ENCODE data around the gene TBCEL.

Gene TBCEL

GRCh38 chr11:121066623-121067022, 42.7 kb downstream of the TBCEL start:
- DNase-seq (ENCODE audit: low read depth), result no peak

DNA sequence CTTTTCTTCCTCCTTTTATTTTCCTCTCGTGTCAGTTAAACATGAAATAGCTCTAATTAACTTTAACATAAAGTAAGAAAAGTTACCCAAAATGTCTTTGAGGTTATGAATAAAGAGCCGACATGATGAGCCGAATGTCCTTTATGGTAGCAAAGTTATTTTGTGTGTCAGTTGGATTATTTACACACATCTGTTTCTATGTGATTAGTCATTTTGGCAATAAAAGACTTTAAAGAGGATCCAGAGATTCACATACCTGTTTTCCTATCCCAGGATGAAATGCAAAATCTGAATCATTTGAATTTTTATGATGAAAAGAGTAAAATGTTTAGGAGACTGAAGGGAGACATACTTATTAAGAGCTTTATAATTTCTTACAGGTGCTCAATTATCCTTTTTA, 43.1 kb downstream of the TBCEL start:
- no peak for DNase-seq (ENCODE audit: low read depth)

GRCh38 chr11:121067453-121067852, 43.6 kb downstream of the TBCEL start:
- no peak for DNase-seq (ENCODE audit: low read depth)

DNA sequence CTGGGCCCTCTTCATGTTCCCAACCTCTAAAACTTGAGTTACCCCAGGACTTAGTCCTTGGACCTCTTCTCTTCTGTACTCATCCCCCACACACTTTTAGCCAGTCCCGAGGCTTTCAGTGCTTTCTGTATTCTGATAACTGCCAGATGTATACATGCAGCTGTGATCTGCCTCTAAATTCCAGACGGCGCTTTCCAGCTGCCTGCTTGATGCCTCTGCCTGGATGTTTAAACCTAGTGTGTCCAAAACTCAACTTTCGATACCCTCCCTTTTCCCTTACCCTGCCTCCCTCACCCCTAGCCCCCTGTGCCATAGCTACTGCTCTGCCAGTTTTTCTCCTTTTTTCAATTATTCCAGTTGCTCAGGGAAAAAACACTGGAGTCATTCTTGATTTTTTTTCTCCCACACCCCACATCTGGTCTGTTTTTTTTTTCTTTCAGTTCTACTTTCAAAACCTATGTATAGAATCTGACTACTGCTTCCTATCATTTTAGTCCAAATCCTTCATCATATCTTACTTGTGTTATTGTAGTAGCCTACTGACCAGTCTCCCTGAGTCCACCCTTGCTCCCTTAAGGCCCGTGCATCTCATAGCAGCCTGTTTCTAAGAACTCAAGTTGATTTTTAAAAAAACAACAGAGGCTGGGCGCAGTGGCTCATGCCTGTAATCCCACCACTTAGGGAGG, 44.2 kb downstream of the TBCEL start:
- no peak for DNase-seq (ENCODE audit: low read depth)

DNA sequence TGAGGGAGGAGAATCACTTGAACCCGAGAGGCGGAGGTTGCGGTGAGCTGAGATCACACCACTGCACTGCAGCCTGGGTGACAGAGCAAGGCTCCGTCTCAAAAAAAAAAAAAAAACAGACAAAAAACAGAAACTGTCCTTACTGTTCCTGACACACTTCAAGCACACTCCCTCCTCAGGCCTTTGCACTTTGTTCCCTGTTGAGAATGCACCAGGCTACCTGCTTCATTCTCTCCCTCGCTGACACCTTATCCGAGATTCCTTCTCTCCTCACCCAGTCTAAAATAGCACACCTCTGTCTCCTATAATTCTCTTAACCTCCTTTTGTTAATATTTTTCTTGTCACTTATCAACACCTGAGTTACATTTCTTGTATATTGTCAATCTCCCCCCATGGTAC, 44.9 kb downstream of the TBCEL start:
- DNase-seq (ENCODE audit: low read depth), result no peak

DNA sequence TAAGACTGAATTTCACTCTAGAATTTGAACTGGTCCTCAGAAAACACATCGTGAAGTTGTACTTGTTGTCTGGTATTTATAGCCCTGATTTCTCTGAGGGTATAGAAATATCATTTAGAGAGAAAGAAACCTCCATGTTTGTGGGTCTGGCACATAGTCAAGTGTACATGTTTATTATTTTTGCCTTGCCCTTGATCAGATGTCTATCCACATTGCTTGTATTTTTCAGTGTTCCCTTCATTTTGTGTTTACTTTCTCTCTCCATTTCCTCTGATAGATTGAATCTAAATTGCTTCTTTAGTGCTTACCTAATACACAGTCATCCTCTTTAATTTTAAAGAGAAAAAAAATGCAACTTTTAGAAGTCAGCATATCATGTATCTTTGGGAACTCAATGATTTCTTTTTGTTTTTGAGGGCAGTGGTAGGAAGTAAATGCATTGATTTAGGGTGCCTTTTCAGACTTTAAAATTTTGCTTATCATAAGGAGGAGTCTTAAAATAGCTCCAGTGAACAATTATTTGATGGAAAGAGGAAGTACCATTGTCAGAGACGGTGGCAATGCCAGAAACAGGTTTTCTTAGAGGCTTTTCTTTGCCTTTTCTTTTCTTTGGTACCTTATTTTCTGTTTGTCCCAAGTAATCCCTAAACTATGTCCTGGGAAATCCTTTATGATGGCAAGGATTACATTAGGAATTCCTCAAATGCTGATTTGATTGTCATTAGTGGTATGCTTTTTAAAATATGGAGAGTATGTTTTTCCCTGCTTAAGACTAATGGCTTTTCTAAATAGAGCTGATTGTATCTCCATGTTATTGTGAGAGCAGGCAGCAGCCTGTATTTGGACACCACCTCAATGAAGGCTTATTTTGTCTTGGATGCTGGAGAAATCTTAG, 47.3 kb downstream of the TBCEL start:
- no peak for DNase-seq (ENCODE audit: low read depth)

DNA sequence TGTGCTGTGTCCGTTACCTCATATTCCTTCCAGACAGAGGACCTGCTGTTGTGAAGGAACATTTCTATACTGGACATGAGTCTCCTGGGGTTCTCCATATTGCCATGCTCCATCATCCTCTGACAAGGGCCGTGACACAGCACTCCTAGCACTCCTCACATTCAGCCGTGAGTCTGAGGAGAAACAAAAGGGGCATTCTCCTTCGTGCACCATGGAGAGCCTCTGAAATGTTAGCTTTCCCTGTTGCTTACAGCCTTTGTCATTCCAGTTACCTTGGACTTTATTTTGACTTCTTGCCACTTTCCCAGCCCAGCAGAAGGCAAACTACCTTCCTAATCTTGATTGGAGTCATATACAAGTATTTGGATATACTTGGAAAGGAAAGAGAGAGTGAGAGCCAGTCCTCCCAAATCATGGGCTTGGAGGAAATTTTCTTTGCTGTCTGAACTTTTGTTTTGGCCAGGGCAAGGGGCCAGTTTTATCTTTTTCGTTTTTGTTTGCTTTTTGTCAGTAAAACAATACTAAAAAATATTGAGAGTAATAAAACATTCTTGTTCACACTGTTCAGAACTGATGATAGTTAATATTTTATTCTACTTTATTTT, 48.0 kb downstream of the TBCEL start:
- DNase-seq (ENCODE audit: low read depth), result no peak

- DNase-seq (ENCODE audit: low read depth), result no peak
Observed at GRCh38 chr11:121081321-121081720, 57.4 kb downstream of the TBCEL start.

DNA sequence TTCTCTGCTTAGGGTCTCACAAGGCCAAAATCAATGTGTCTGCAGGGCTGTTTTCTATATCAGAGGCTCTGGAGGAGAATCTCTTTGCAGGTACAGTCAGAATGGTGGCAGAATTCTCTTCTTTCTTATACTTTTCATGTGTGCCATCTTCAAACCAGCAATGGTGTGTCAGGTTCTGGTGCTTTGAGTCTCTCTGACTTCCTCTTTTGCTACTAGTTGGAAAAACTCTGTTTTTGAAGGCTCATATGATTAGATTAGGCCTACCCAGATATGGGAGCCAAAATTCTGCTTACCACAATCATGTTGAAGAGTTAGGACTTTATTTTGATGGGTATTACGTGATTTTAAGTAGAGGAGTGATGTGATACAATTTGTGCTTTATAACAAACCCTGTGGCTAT, 58.3 kb downstream of the TBCEL start:
- no peak for DNase-seq (ENCODE audit: low read depth)

DNA sequence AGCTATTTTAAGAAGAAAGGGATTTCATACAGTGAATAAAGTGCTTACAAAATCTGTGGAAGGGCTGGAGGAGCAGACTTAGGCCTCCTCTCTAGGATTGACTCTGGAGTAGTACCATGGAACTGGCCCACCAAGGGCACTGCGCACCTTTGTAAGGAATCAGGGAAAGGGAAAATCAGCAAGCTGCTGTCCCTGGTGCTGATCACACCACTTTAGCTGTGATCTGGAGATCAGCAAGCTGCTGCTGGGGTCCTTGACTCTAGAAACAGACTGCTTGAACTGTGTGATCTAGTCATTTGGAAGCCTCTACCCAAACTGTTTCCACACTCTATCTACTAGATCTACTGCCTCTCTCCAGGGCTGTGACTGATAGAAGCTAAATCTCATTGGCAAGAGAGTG, 58.8 kb downstream of the TBCEL start:
- no peak for DNase-seq (ENCODE audit: low read depth)

GRCh38 chr11:121086866-121087265, 63.0 kb downstream of the TBCEL start:
- DNase-seq (ENCODE audit: low read depth), result no peak

GRCh38 chr11:121089566-121089965, 65.7 kb downstream of the TBCEL start:
- DNase-seq (ENCODE audit: low read depth), result no peak

- DNase-seq (ENCODE audit: low read depth), result no peak
Observed at GRCh38 chr11:121090145-121090721, 66.3 kb downstream of the TBCEL start.

- DNase-seq (ENCODE audit: low read depth), result no peak
Observed at GRCh38 chr11:121091492-121092152, 67.7 kb downstream of the TBCEL start.

DNA sequence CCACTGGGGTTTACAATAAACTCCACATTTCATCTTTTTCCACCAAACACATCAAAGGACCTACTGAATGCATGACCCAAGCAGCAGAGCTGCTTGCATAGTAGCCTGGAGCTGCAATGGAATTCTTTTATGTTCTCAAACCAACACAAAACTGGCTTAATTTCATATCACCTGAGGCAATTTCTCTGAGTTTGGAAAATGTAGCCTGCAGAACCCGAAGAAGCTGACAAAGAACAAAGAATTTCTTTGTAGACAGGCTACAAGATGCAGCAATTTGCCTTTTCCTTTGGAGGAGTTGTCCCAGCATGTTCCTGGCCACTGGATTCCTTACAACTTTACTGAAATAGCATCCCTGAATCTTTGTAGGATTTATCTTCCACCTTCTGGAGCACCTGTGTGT, 71.7 kb downstream of the TBCEL start:
- DNase-seq (ENCODE audit: low read depth), result no peak

- DNase-seq (ENCODE audit: low read depth), result no peak
Observed at GRCh38 chr11:121099364-121099763, 75.5 kb downstream of the TBCEL start.

- no peak for DNase-seq (ENCODE audit: low read depth)
Observed at GRCh38 chr11:121099885-121100284, 76.0 kb downstream of the TBCEL start.

DNA sequence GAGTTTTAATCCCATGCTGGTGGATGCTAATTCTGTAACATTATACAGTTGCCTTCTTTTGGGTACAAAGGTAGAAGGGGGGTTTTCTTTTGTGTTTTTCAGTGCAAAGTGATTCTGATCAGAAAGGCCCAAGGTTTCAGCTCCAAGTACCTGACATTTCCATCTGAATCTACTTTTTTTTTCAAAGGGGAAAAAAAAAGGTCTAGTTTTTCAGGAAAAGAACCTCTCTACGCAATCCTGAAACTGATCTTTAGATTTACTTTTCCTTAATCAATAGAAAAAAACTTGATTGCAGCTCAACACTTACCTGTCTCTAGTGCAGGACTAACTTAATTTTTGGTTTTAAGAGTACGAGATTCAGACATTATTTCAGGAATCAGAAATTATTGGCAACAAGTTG, 77.0 kb downstream of the TBCEL start, which contains the start of gene TECTA:
Gene TECTA, plus strand, starts transcription at position 301 of the 400 bp plus-strand sequence. CDS start 1,423 bp downstream, outside the sequence.
- DNase-seq (ENCODE audit: low read depth), result no peak

DNA sequence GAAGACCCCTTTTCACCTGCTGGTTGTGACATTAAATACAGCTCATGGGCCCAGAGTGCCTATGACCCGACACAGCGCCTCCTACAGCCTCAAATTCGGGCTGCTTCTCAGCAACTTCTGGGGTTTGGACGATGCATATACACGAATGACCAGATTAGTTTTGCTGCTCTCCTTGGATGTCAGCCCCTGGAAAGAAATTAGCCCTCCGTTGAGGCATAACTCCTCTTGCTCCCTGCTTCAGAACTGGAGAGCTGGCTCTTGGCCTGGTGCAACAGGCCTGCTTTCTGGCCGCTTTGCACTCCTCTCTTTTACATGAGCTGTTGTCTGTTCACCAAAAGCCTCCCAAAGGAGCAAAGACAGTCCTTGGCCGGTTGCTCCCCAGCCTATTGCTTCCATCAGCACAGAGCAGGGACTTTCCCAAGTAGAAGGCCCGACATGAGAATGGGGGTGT, 80.4 kb downstream of the TBCEL start:
- DNase-seq (ENCODE audit: low read depth), result no peak

DNA sequence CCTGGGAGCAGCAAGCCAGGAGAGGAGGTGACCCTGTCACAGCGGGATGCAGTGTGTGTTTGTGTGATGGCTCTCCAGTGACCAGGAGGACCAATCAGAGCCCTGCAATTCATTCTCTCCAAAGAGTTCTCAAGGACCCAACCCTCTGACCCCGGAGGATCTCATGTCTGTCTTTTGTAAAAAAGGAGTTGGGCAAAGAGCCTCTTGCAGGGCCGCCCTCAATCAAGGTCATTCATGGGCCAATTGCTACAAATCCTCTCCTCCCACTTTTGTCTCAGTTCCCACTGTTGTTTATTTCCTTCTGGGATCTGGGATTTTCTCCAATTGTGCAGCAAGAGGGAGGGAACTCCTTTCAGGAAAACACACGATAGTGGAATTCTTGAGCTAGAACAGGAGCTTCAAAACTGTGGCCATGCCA, 81.2 kb downstream of the TBCEL start:
- no peak for DNase-seq (ENCODE audit: low read depth)

GRCh38 chr11:121105481-121106195, 81.7 kb downstream of the TBCEL start:
- DNase-seq (ENCODE audit: low read depth), result no peak
